ENCODE results near the gene LHB. TPM values are rescaled to one million over a fixed set of nuclear protein-coding genes. Genes with fewer than 3 reads are reported as not detected.
A peak's percentile ranks its signal among the peaks of the same experiment; 100 is the strongest.

Gene LHB
- polyA plus RNA-seq, 1 donor, result not detected

GRCh38 chr19:48991873-48992580 lies 24.9 kb downstream of the LHB start:
- H3K36me3 ChIP-seq (ENCODE audit: control insufficient read depth, insufficient read depth, low read length), result peaks cover 27% of the 10 kb centered on the region
- peak overlapping the region; percentile 77 for H3K27ac ChIP-seq (ENCODE audit: low read length)
- H3K4me3 ChIP-seq (ENCODE audit: low read length), result peak overlapping the region; percentile 84
- no CpG with 5 or more reads among the region's 8 CpGs for WGBS (ENCODE audit: insufficient coverage, low lambda C conversion rate)
- peak; percentile 51 to 75 for DNase-seq
- no peaks in the 10 kb centered on the region for H3K27me3 ChIP-seq (ENCODE audit: control insufficient read depth, insufficient read depth, low read length)
- H3K4me1 ChIP-seq (ENCODE audit: control insufficient read depth, insufficient read depth, low read length), result peaks cover 24% of the 10 kb centered on the region
- no peaks in the 10 kb centered on the region for H3K9me3 ChIP-seq (ENCODE audit: control insufficient read depth, low read depth, low read length)

GRCh38 chr19:48991011-48991609 lies 25.8 kb downstream of the LHB start:
- Histone ChIP-seq H3K4me3 (ENCODE audit: low read length) (peak overlapping the region; percentile 84), H3K9me3 (ENCODE audit: control insufficient read depth, low read depth, low read length) (no peaks in the 10 kb centered on the region), H3K27me3 (ENCODE audit: control insufficient read depth, insufficient read depth, low read length) (no peaks in the 10 kb centered on the region), H3K4me1 (ENCODE audit: control insufficient read depth, insufficient read depth, low read length) (peaks cover 24% of the 10 kb centered on the region), H3K36me3 (ENCODE audit: control insufficient read depth, insufficient read depth, low read length) (peaks cover 36% of the 10 kb centered on the region), H3K27ac (ENCODE audit: low read length) (no peak overlapping the region)
- WGBS (ENCODE audit: insufficient coverage, low lambda C conversion rate), result no CpG with 5 or more reads among the region's 22 CpGs
- DNase-seq, result no peak

- no CpG with 5 or more reads among the region's 4 CpGs for WGBS (ENCODE audit: insufficient coverage, low lambda C conversion rate)
- no peak overlapping the region for H3K4me3 ChIP-seq (ENCODE audit: low read length)
- H3K4me1 ChIP-seq (ENCODE audit: control insufficient read depth, insufficient read depth, low read length), result peaks cover 24% of the 10 kb centered on the region
- no peak for DNase-seq
- peaks cover 43% of the 10 kb centered on the region for H3K36me3 ChIP-seq (ENCODE audit: control insufficient read depth, insufficient read depth, low read length)
- H3K9me3 ChIP-seq (ENCODE audit: control insufficient read depth, low read depth, low read length), result no peaks in the 10 kb centered on the region
- no peaks in the 10 kb centered on the region for H3K27me3 ChIP-seq (ENCODE audit: control insufficient read depth, insufficient read depth, low read length)
- no peak overlapping the region for H3K27ac ChIP-seq (ENCODE audit: low read length)
These were observed 26.5 kb downstream of the LHB start for GRCh38 chr19:48990400-48990799.

GRCh38 chr19:48989701-48990291 lies 27.1 kb downstream of the LHB start:
- H3K9me3 ChIP-seq (ENCODE audit: control insufficient read depth, low read depth, low read length), result no peaks in the 10 kb centered on the region
- H3K36me3 ChIP-seq (ENCODE audit: control insufficient read depth, insufficient read depth, low read length), result peaks cover 49% of the 10 kb centered on the region
- DNase-seq, result no peak
- no peak overlapping the region for H3K27ac ChIP-seq (ENCODE audit: low read length)
- WGBS (ENCODE audit: insufficient coverage, low lambda C conversion rate), result 100% methylated on average over 1 of the region's 17 CpGs
- no peaks in the 10 kb centered on the region for H3K27me3 ChIP-seq (ENCODE audit: control insufficient read depth, insufficient read depth, low read length)
- H3K4me1 ChIP-seq (ENCODE audit: control insufficient read depth, insufficient read depth, low read length), result peaks cover 21% of the 10 kb centered on the region
- H3K4me3 ChIP-seq (ENCODE audit: low read length), result no peak overlapping the region

GRCh38 chr19:48988860-48989259 lies 28.0 kb downstream of the LHB start:
- H3K36me3 ChIP-seq (ENCODE audit: control insufficient read depth, insufficient read depth, low read length), result peaks cover 54% of the 10 kb centered on the region
- H3K4me3 ChIP-seq (ENCODE audit: low read length), result no peak overlapping the region
- H3K4me1 ChIP-seq (ENCODE audit: control insufficient read depth, insufficient read depth, low read length), result peaks cover 14% of the 10 kb centered on the region
- DNase-seq, result no peak
- H3K27ac ChIP-seq (ENCODE audit: low read length), result no peak overlapping the region
- WGBS (ENCODE audit: insufficient coverage, low lambda C conversion rate), result 91% methylated on average over 3 of the region's 9 CpGs
- H3K9me3 ChIP-seq (ENCODE audit: control insufficient read depth, low read depth, low read length), result no peaks in the 10 kb centered on the region
- H3K27me3 ChIP-seq (ENCODE audit: control insufficient read depth, insufficient read depth, low read length), result no peaks in the 10 kb centered on the region

- H3K36me3 ChIP-seq (ENCODE audit: control insufficient read depth, insufficient read depth, low read length), result peaks cover 59% of the 10 kb centered on the region
- no peaks in the 10 kb centered on the region for H3K9me3 ChIP-seq (ENCODE audit: control insufficient read depth, low read depth, low read length)
- H3K27ac ChIP-seq (ENCODE audit: low read length), result no peak overlapping the region
- H3K4me3 ChIP-seq (ENCODE audit: low read length), result no peak overlapping the region
- H3K27me3 ChIP-seq (ENCODE audit: control insufficient read depth, insufficient read depth, low read length), result no peaks in the 10 kb centered on the region
- peaks cover 14% of the 10 kb centered on the region for H3K4me1 ChIP-seq (ENCODE audit: control insufficient read depth, insufficient read depth, low read length)
- WGBS (ENCODE audit: insufficient coverage, low lambda C conversion rate), result no CpG with 5 or more reads among the region's 7 CpGs
- no peak for DNase-seq
These were observed 28.6 kb downstream of the LHB start for GRCh38 chr19:48988286-48988685.

- Histone ChIP-seq H3K4me1 (ENCODE audit: control insufficient read depth, insufficient read depth, low read length) (peaks cover 14% of the 10 kb centered on the region), H3K27ac (ENCODE audit: low read length) (no peak overlapping the region), H3K4me3 (ENCODE audit: low read length) (no peak overlapping the region), H3K9me3 (ENCODE audit: control insufficient read depth, low read depth, low read length) (no peaks in the 10 kb centered on the region), H3K27me3 (ENCODE audit: control insufficient read depth, insufficient read depth, low read length) (no peaks in the 10 kb centered on the region), H3K36me3 (ENCODE audit: control insufficient read depth, insufficient read depth, low read length) (peaks cover 68% of the 10 kb centered on the region)
- 92% methylated on average over 2 of the region's 7 CpGs for WGBS (ENCODE audit: insufficient coverage, low lambda C conversion rate)
- DNase-seq, result no peak
These were observed 29.6 kb downstream of the LHB start for GRCh38 chr19:48987323-48987722.

GRCh38 chr19:48986211-48986610 lies 30.7 kb downstream of the LHB start:
- H3K27me3 ChIP-seq (ENCODE audit: control insufficient read depth, insufficient read depth, low read length), result no peaks in the 10 kb centered on the region
- peaks cover 78% of the 10 kb centered on the region for H3K36me3 ChIP-seq (ENCODE audit: control insufficient read depth, insufficient read depth, low read length)
- H3K4me1 ChIP-seq (ENCODE audit: control insufficient read depth, insufficient read depth, low read length), result peaks cover 4% of the 10 kb centered on the region
- no peaks in the 10 kb centered on the region for H3K9me3 ChIP-seq (ENCODE audit: control insufficient read depth, low read depth, low read length)
- H3K4me3 ChIP-seq (ENCODE audit: low read length), result no peak overlapping the region
- WGBS (ENCODE audit: insufficient coverage, low lambda C conversion rate), result no CpG with 5 or more reads among the region's 3 CpGs
- H3K27ac ChIP-seq (ENCODE audit: low read length), result no peak overlapping the region
- DNase-seq, result no peak

GRCh38 chr19:48985711-48986110 lies 31.2 kb downstream of the LHB start:
- Histone ChIP-seq H3K27me3 (ENCODE audit: control insufficient read depth, insufficient read depth, low read length) (no peaks in the 10 kb centered on the region), H3K36me3 (ENCODE audit: control insufficient read depth, insufficient read depth, low read length) (peaks cover 79% of the 10 kb centered on the region), H3K4me3 (ENCODE audit: low read length) (no peak overlapping the region), H3K9me3 (ENCODE audit: control insufficient read depth, low read depth, low read length) (no peaks in the 10 kb centered on the region), H3K27ac (ENCODE audit: low read length) (no peak overlapping the region), H3K4me1 (ENCODE audit: control insufficient read depth, insufficient read depth, low read length) (no peaks in the 10 kb centered on the region)
- no CpG with 5 or more reads among the region's 13 CpGs for WGBS (ENCODE audit: insufficient coverage, low lambda C conversion rate)
- DNase-seq, result no peak

GRCh38 chr19:48982280-48982679 lies 34.6 kb downstream of the LHB start:
- no peak overlapping the region for H3K4me3 ChIP-seq (ENCODE audit: low read length)
- no peaks in the 10 kb centered on the region for H3K4me1 ChIP-seq (ENCODE audit: control insufficient read depth, insufficient read depth, low read length)
- H3K36me3 ChIP-seq (ENCODE audit: control insufficient read depth, insufficient read depth, low read length), result peaks cover 71% of the 10 kb centered on the region
- no peak for DNase-seq
- WGBS (ENCODE audit: insufficient coverage, low lambda C conversion rate), result no CpG with 5 or more reads among the region's 9 CpGs
- H3K27ac ChIP-seq (ENCODE audit: low read length), result no peak overlapping the region
- no peaks in the 10 kb centered on the region for H3K27me3 ChIP-seq (ENCODE audit: control insufficient read depth, insufficient read depth, low read length)
- no peaks in the 10 kb centered on the region for H3K9me3 ChIP-seq (ENCODE audit: control insufficient read depth, low read depth, low read length)

Measured in large intestine (tissue), 3 donors.